ENCODE measurements around the gene KRT23. TPM values are rescaled to one million over a fixed set of nuclear protein-coding genes. Genes with fewer than 3 reads are reported as not detected.

KRT23 gene
- total and polyA plus RNA-seq, 2 experiments from 2014 or later, result not detected

DNA sequence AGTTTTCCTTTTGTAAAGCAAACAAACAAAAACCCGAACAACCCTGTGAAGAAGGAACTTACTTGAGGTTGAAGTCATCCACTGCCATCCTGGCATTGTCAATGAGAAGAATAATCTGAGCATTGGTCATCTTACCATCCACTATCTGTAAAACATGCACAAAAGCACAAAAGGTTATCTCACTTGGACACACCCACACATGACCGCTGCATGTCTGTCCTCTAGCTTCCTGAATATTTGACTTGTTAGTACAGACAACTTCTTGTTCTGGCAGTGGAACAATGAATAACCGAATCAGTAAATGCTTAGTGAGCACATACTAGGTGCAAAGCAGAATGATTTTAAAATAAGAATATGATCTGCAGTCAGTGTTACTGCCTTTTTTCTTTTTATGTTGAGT is 6.1 kb downstream of the KRT23 start:
- no peaks in the 10 kb centered on the region; the same call in 1 of the 2 replicates for H3K9me2 ChIP-seq (ENCODE audit: insufficient read depth)
- no peak overlapping the region for H3K4me2 ChIP-seq
- no peaks in the 10 kb centered on the region for H3K79me2 ChIP-seq (replicated peaks; ENCODE audit: insufficient read depth)
- TF ChIP-seq, protein P1, sequence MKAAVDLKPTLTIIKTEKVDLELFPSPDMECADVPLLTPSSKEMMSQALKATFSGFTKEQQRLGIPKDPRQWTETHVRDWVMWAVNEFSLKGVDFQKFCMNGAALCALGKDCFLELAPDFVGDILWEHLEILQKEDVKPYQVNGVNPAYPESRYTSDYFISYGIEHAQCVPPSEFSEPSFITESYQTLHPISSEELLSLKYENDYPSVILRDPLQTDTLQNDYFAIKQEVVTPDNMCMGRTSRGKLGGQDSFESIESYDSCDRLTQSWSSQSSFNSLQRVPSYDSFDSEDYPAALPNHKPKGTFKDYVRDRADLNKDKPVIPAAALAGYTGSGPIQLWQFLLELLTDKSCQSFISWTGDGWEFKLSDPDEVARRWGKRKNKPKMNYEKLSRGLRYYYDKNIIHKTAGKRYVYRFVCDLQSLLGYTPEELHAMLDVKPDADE (IDR thresholded peaks at IDR 0.05), result no peak
- TF ChIP-seq CREB1 (CRISPR knock-in tag; IDR thresholded peaks at IDR 0.05; ENCODE audit: low read depth), result no peak
- TF ChIP-seq, protein P2, sequence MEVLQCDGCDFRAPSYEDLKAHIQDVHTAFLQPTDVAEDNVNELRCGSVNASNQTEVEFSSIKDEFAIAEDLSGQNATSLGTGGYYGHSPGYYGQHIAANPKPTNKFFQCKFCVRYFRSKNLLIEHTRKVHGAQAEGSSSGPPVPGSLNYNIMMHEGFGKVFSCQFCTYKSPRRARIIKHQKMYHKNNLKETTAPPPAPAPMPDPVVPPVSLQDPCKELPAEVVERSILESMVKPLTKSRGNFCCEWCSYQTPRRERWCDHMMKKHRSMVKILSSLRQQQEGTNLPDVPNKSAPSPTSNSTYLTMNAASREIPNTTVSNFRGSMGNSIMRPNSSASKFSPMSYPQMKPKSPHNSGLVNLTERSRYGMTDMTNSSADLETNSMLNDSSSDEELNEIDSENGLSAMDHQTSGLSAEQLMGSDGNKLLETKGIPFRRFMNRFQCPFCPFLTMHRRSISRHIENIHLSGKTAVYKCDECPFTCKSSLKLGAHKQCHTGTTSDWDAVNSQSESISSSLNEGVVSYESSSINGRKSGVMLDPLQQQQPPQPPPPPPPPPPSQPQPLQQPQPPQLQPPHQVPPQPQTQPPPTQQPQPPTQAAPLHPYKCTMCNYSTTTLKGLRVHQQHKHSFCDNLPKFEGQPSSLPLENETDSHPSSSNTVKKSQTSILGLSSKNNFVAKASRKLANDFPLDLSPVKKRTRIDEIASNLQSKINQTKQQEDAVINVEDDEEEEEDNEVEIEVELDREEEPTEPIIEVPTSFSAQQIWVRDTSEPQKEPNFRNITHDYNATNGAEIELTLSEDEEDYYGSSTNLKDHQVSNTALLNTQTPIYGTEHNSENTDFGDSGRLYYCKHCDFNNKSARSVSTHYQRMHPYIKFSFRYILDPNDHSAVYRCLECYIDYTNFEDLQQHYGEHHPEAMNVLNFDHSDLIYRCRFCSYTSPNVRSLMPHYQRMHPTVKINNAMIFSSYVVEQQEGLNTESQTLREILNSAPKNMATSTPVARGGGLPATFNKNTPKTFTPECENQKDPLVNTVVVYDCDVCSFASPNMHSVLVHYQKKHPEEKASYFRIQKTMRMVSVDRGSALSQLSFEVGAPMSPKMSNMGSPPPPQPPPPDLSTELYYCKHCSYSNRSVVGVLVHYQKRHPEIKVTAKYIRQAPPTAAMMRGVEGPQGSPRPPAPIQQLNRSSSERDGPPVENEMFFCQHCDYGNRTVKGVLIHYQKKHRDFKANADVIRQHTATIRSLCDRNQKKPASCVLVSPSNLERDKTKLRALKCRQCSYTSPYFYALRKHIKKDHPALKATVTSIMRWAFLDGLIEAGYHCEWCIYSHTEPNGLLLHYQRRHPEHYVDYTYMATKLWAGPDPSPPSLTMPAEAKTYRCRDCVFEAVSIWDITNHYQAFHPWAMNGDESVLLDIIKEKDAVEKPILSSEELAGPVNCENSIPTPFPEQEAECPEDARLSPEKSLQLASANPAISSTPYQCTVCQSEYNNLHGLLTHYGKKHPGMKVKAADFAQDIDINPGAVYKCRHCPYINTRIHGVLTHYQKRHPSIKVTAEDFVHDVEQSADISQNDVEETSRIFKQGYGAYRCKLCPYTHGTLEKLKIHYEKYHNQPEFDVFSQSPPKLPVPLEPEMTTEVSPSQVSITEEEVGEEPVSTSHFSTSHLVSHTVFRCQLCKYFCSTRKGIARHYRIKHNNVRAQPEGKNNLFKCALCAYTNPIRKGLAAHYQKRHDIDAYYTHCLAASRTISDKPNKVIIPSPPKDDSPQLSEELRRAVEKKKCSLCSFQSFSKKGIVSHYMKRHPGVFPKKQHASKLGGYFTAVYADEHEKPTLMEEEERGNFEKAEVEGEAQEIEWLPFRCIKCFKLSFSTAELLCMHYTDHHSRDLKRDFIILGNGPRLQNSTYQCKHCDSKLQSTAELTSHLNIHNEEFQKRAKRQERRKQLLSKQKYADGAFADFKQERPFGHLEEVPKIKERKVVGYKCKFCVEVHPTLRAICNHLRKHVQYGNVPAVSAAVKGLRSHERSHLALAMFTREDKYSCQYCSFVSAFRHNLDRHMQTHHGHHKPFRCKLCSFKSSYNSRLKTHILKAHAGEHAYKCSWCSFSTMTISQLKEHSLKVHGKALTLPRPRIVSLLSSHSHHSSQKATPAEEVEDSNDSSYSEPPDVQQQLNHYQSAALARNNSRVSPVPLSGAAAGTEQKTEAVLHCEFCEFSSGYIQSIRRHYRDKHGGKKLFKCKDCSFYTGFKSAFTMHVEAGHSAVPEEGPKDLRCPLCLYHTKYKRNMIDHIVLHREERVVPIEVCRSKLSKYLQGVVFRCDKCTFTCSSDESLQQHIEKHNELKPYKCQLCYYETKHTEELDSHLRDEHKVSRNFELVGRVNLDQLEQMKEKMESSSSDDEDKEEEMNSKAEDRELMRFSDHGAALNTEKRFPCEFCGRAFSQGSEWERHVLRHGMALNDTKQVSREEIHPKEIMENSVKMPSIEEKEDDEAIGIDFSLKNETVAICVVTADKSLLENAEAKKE (CRISPR knock-in tag; IDR thresholded peaks at IDR 0.05), result no peak
- no peak for TF ChIP-seq EZH2phosphoT487 (IDR thresholded peaks at IDR 0.05; ENCODE audit: unreplicated experiment)
- TF ChIP-seq NANOG (IDR thresholded peaks at IDR 0.05; ENCODE audit: borderline replicate concordance), result no peak
- TF ChIP-seq, protein P3, sequence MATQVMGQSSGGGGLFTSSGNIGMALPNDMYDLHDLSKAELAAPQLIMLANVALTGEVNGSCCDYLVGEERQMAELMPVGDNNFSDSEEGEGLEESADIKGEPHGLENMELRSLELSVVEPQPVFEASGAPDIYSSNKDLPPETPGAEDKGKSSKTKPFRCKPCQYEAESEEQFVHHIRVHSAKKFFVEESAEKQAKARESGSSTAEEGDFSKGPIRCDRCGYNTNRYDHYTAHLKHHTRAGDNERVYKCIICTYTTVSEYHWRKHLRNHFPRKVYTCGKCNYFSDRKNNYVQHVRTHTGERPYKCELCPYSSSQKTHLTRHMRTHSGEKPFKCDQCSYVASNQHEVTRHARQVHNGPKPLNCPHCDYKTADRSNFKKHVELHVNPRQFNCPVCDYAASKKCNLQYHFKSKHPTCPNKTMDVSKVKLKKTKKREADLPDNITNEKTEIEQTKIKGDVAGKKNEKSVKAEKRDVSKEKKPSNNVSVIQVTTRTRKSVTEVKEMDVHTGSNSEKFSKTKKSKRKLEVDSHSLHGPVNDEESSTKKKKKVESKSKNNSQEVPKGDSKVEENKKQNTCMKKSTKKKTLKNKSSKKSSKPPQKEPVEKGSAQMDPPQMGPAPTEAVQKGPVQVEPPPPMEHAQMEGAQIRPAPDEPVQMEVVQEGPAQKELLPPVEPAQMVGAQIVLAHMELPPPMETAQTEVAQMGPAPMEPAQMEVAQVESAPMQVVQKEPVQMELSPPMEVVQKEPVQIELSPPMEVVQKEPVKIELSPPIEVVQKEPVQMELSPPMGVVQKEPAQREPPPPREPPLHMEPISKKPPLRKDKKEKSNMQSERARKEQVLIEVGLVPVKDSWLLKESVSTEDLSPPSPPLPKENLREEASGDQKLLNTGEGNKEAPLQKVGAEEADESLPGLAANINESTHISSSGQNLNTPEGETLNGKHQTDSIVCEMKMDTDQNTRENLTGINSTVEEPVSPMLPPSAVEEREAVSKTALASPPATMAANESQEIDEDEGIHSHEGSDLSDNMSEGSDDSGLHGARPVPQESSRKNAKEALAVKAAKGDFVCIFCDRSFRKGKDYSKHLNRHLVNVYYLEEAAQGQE (IDR thresholded peaks at IDR 0.05; ENCODE audit: unreplicated experiment), result no peak
- no peak for TF ChIP-seq ZNF331 (CRISPR knock-in tag; IDR thresholded peaks at IDR 0.05; ENCODE audit: low read depth)
- TF ChIP-seq POLR2AphosphoS5 (IDR thresholded peaks at IDR 0.05; ENCODE audit: low read depth), result no peak
- no peak for TF ChIP-seq CTCF (conservative IDR thresholded peaks at IDR 0.05; ENCODE audit: low read depth in 2 of 2)
- no peak for TF ChIP-seq ZNF114 (CRISPR knock-in tag; IDR thresholded peaks at IDR 0.05)
- no peak for TF ChIP-seq STAT1 (IDR thresholded peaks at IDR 0.05; ENCODE audit: unreplicated experiment)
- no peak for TF ChIP-seq EZH2 (IDR thresholded peaks at IDR 0.05; ENCODE audit: low read depth, unreplicated experiment)
- TF ChIP-seq JUNB (IDR thresholded peaks at IDR 0.05; ENCODE audit: unreplicated experiment), result no peak
- H3K27me3 ChIP-seq (ENCODE audit: insufficient read depth), result no peaks in the 10 kb centered on the region
- ATAC-seq (no peak), DNase-seq (ENCODE audit: low spot score) (no peak)
- H3K4me1 ChIP-seq (ENCODE audit: insufficient read depth), result peaks cover 4% of the 10 kb centered on the region; the same call in 1 of the 2 replicates
- Mint-ChIP-seq H3K27ac (no peak overlapping the region), H3K4me1 (peaks cover 7% of the 10 kb centered on the region), H3K27me3 (ENCODE audit: insufficient read depth, low read depth, poor library complexity) (no peaks in the 10 kb centered on the region), H3K36me3 (ENCODE audit: low read depth) (no peaks in the 10 kb centered on the region), H3K9me3 (no peaks in the 10 kb centered on the region), H3K4me3 (no peak overlapping the region)
- no peaks in the 10 kb centered on the region for H3K36me3 ChIP-seq (ENCODE audit: insufficient read depth)
- H2AFZ ChIP-seq, result no peak overlapping the region
- H3F3A ChIP-seq (replicated peaks; ENCODE audit: low read depth), result no peaks in the 10 kb centered on the region
- H3K4me3 ChIP-seq, result no peak overlapping the region
- H4K20me1 ChIP-seq (replicated peaks; ENCODE audit: insufficient read depth), result no peaks in the 10 kb centered on the region
- no peak overlapping the region for H3K27ac ChIP-seq (ENCODE audit: low read depth)

Measured in GM23338 (cell line).